BJ (cell line): Measurements from ENCODE around the gene GIMAP7. TPM values are rescaled to one million over a fixed set of nuclear protein-coding genes. Genes with fewer than 3 reads are reported as not detected.
"Not testable (repeated sequence)": the region's sequence is repeated elsewhere in the genome, so short reads cannot be mapped to it uniquely, and the experiment has no call there.

Experiments
- CTCF ChIA-PET: fragments of 350-600 bp; formaldehyde crosslinking; extraction: SDS; loops from one replicate; lab custom pipeline; 2021; ENCODE audit warnings: antibody characterized with exemption, inconsistent platforms; lab: Yijun Ruan, JAX
- POLR2A ChIA-PET: fragments of 300-600 bp; sonication (Branson Sonifier 250); formaldehyde crosslinking; extraction: SDS; loops from one replicate; lab custom pipeline; 2021; ENCODE audit warnings: antibody characterized with exemption; lab: Charles Lee
- DNase-seq: peaks from one replicate; pipeline ENCODE4 v3.0.0-alpha.2; 2011; ENCODE audit warnings: low read depth
- H3K27me3 ChIP-seq: 2 replicates; pipeline ENCODE4 v1.6.0; 2011; ENCODE audit warnings: low read length; ENCODE audit not compliant: control insufficient read depth, insufficient read depth
- H3K36me3 ChIP-seq: 2 replicates; pipeline ENCODE4 v1.5.1; 2011; ENCODE audit warnings: low read length; ENCODE audit not compliant: control insufficient read depth, insufficient read depth
- H3K4me3 ChIP-seq: 2 replicates; pipeline ENCODE4 v1.5.1; 2011; ENCODE audit warnings: low read depth, mild to moderate bottlenecking, control low read depth, low read length
- polyA plus RNA-seq: library from polyadenylated mRNA; depleted of rRNA; stranded (reverse); fragments of >200 nt; gene quantifications from 2 replicates; pipeline ENCODE4 v1.2.3, GENCODE V29; 2011
- TF ChIP-seq, protein P1 (sequence below): IDR thresholded peaks from 2 replicates; pipeline ENCODE4 v1.5.1; 2011; ENCODE audit warnings: low read depth, mild to moderate bottlenecking, control low read depth, inconsistent platforms, low read length, moderate library complexity; ENCODE audit not compliant: insufficient read depth

GIMAP7 gene
- polyA plus RNA-seq, 1 experiment: not detected

- DNase-seq: no peak
- H3K36me3 ChIP-seq: no peaks in the 10 kb centered on the region
- no peaks in the 10 kb centered on the region for H3K27me3 ChIP-seq
- POLR2A ChIA-PET: no interaction called here
- TF ChIP-seq, protein P1, sequence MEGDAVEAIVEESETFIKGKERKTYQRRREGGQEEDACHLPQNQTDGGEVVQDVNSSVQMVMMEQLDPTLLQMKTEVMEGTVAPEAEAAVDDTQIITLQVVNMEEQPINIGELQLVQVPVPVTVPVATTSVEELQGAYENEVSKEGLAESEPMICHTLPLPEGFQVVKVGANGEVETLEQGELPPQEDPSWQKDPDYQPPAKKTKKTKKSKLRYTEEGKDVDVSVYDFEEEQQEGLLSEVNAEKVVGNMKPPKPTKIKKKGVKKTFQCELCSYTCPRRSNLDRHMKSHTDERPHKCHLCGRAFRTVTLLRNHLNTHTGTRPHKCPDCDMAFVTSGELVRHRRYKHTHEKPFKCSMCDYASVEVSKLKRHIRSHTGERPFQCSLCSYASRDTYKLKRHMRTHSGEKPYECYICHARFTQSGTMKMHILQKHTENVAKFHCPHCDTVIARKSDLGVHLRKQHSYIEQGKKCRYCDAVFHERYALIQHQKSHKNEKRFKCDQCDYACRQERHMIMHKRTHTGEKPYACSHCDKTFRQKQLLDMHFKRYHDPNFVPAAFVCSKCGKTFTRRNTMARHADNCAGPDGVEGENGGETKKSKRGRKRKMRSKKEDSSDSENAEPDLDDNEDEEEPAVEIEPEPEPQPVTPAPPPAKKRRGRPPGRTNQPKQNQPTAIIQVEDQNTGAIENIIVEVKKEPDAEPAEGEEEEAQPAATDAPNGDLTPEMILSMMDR: no peak
- H3K4me3 ChIP-seq: no peak overlapping the region
- CTCF ChIA-PET: interaction anchor here (0.6 to 0.7 kb wide), 2 partner anchors 24 to 60 kb away, joined by 3 read pairs; no protein-coding TSS in a partner anchor
These were observed 5.5 kb downstream of the GIMAP7 start for GRCh38 chr7:150520145-150520544.

- H3K27me3 ChIP-seq, H3K36me3 ChIP-seq, DNase-seq, H3K4me3 ChIP-seq, POLR2A ChIA-PET, CTCF ChIA-PET: not testable (repeated sequence)
These were observed 8.3 kb downstream of the GIMAP7 start for GRCh38 chr7:150522931-150523330.

- POLR2A ChIA-PET: no interaction called here
These were observed 9.3 kb downstream of the GIMAP7 start for GRCh38 chr7:150524018-150524417.

DNA sequence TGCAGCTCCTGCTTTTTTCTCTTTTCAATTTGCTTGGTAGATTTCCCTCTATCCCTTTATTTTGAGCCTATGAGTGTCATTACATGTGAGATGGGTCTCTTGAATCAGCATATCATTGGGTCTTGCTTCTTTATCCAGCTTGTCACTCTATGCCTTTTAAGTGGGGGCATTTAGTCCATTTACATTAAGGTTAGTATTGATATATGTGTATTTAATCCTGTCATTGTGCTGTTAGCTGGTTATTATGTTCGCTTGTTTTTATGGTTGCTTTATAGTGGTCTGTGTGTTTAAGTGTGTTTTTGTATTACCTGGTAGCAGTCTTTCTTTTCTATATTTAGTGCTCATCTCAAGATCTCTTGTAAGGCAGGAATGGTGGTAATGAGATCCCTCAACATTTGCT, 17.0 kb downstream of the GIMAP7 start:
- no peak for DNase-seq
- H3K4me3 ChIP-seq: no peak overlapping the region
- CTCF ChIA-PET: no interaction called here
- no peaks in the 10 kb centered on the region for H3K27me3 ChIP-seq
- POLR2A ChIA-PET: no interaction called here
- H3K36me3 ChIP-seq: no peaks in the 10 kb centered on the region
- TF ChIP-seq, protein P1: no peak

More at GRCh38 chr7:150524018-150524417, 9.3 kb downstream of the GIMAP7 start:
- Histone ChIP-seq H3K4me3 (no peak overlapping the region), H3K36me3 (no peaks in the 10 kb centered on the region), H3K27me3 (no peaks in the 10 kb centered on the region)
- CTCF ChIA-PET: no interaction called here
- TF ChIP-seq, protein P1: no peak
- DNase-seq: no peak

DNA sequence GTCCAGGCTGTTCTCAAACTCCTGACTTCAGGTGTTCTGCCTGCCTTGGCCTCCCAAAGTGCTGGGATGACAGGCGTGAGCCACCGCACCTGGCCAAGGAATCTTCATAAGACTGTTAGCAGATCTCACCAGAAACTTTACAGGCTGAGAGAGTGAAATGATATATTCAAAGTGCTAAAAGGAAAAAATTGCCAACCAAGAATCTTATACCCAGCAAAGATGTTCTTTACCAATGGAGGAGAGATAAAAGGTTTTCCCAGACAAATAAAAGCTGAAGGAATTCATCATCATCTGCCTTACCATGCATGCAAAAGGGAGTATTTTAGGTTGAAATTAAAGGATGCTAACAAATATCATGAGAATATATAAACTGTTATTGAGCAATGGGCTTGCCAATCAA, 23.6 kb downstream of the GIMAP7 start:
- POLR2A ChIA-PET: no interaction called here
- no peak for DNase-seq
- CTCF ChIA-PET: no interaction called here
- TF ChIP-seq, protein P1: no peak
- H3K36me3 ChIP-seq: no peaks in the 10 kb centered on the region
- no peaks in the 10 kb centered on the region for H3K27me3 ChIP-seq
- H3K4me3 ChIP-seq: no peak overlapping the region

GRCh38 chr7:150553163-150553562, 38.5 kb downstream of the GIMAP7 start:
- H3K27me3 ChIP-seq: no peaks in the 10 kb centered on the region
- no peaks in the 10 kb centered on the region for H3K36me3 ChIP-seq
- ChIA-PET CTCF (no interaction called here), POLR2A (no interaction called here)
- no peak for DNase-seq
- H3K4me3 ChIP-seq: no peak overlapping the region
- TF ChIP-seq, protein P1: no peak
